Immature natural killer cell (primary cell): ENCODE measurements around the gene KRT75. TPM values are rescaled to one million over a fixed set of nuclear protein-coding genes. Genes with fewer than 3 reads are reported as not detected.

Experiments
- DNase-seq, 3 donors: peaks; one replicate each; pipeline ENCODE4 v3.0.0; 2022; ENCODE audit warnings: mixed read lengths in 1 of 3
- H3K27ac Mint-ChIP-seq, 6 donors: one replicate each; pipeline ENCODE4 v1.8.0; 2020; ENCODE audit warnings: mixed read lengths in 6 of 6, mild to moderate bottlenecking in 5 of 6, inconsistent platforms in 4 of 6, moderate library complexity in 3 of 6
- H3K27me3 Mint-ChIP-seq, 3 donors: one replicate each; pipeline ENCODE4 v1.8.0; 2020 to 2021; ENCODE audit warnings: low read depth in 3 of 3, mild to moderate bottlenecking in 3 of 3, mixed read lengths in 3 of 3, moderate library complexity in 3 of 3, inconsistent platforms in 1 of 3
- H3K36me3 Mint-ChIP-seq, 3 donors: one replicate each; pipeline ENCODE4 v1.8.0; 2020; ENCODE audit warnings: mixed read lengths in 3 of 3, inconsistent platforms in 2 of 3, mild to moderate bottlenecking in 2 of 3
- H3K4me1 Mint-ChIP-seq, 2 donors: one replicate each; pipeline ENCODE4 v1.8.0; 2020; ENCODE audit warnings: inconsistent platforms in 2 of 2, mild to moderate bottlenecking in 2 of 2, mixed read lengths in 2 of 2, moderate library complexity in 1 of 2
- H3K4me3 Mint-ChIP-seq, 5 donors: one replicate each; pipeline ENCODE4 v1.8.0; 2020; ENCODE audit warnings: mild to moderate bottlenecking in 5 of 5, mixed read lengths in 5 of 5, inconsistent platforms in 3 of 5, moderate library complexity in 3 of 5
- H3K9me3 Mint-ChIP-seq, 6 donors: one replicate each; pipeline ENCODE4 v1.8.0; 2020; ENCODE audit warnings: mild to moderate bottlenecking in 6 of 6, mixed read lengths in 6 of 6, inconsistent platforms in 4 of 6, moderate library complexity in 3 of 6
- polyA plus RNA-seq, 3 donors: library from polyadenylated mRNA; unstranded; fragments of 300-500 nt; fragmentation: Illumina TruSeq; gene quantifications; one replicate each; pipeline ENCODE4 v1.2.3, GENCODE V29; 2021

The KRT75 gene
- polyA plus RNA-seq, 3 donors from 2014 or later: not detected

DNA sequence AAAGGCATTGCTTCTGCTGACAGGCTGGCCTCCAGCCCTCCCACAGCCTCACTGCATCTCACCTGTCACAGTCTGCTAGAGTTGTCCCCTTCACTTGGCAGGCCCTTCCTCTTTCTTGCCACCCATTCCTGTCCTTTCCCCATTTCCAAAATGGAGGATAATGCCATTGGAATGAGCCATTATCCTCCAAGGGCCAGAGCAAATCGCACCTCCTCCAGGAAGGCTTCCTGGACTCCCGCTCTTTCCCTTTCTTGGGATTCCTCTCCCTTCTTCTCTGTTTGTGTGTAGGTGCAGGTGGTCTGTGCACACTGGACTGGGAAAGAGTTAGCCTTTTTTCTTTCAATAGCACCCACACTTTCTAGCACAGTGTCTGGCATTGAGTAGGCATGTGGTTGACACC lies 31.8 kb downstream of the KRT75 start:
- no peak overlapping the region for H3K4me3 Mint-ChIP-seq
- H3K9me3 Mint-ChIP-seq: no peaks in the 10 kb centered on the region
- peaks cover 0 to 4% (median 0%) of the 10 kb centered on the region in 3 donors for H3K36me3 Mint-ChIP-seq
- peaks cover 0 to 10% (median 1%) of the 10 kb centered on the region in 3 donors for H3K27me3 Mint-ChIP-seq
- H3K4me1 Mint-ChIP-seq: no peaks in the 10 kb centered on the region
- no peak for DNase-seq
- no peak overlapping the region for H3K27ac Mint-ChIP-seq

DNA sequence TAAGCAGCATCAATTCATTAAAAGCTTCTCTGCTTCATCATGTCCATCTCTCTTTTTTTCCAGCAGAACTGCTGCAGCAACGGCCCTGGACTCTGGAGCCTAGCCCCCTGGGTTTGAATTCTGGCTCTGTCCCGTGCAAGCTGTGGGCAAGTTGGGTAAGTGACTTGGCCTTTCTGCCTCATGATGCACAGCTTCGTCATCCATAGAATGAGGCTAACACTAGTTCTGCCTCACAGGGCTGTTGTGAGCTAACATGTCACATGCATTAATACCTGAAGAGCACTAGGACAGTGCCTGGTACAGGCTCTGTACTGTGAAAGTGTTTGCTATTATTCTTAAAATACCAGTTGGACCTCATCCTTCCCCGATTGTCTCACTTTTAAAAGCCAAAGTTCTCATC lies 32.2 kb downstream of the KRT75 start:
- Mint-ChIP-seq H3K4me3 (no peak overlapping the region), H3K9me3 (no peaks in the 10 kb centered on the region), H3K27me3 (peaks cover 0 to 12% (median 1%) of the 10 kb centered on the region in 3 donors), H3K36me3 (peaks cover 0 to 4% (median 0%) of the 10 kb centered on the region in 3 donors), H3K4me1 (no peaks in the 10 kb centered on the region), H3K27ac (no peak overlapping the region)
- no peak for DNase-seq

DNA sequence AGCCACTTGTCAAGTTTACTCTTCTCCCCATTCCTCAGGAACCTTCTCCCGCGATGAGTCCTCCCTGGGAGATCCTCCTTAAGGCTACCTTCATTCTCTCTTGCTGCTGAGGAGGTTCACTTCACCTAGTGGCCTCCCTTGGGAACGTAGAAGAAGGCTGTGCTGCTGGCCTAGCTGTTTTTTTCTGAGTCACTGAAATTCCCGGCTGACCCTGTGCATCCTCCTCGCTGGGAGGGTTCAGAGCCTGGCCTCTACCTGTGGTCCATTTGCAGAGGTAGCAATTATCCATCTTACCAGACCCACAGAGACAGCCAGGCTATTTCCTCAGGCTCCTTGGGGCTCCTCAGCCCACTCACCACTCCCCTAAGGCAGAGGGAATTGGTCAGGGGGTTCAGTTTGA lies 32.6 kb downstream of the KRT75 start:
- H3K36me3 Mint-ChIP-seq: peaks cover 0 to 4% (median 0%) of the 10 kb centered on the region in 3 donors
- H3K27ac Mint-ChIP-seq: no peak overlapping the region
- H3K9me3 Mint-ChIP-seq: no peaks in the 10 kb centered on the region
- no peaks in the 10 kb centered on the region for H3K4me1 Mint-ChIP-seq
- no peak overlapping the region for H3K4me3 Mint-ChIP-seq
- DNase-seq: no peak
- H3K27me3 Mint-ChIP-seq: peaks cover 0 to 12% (median 1%) of the 10 kb centered on the region in 3 donors

DNA sequence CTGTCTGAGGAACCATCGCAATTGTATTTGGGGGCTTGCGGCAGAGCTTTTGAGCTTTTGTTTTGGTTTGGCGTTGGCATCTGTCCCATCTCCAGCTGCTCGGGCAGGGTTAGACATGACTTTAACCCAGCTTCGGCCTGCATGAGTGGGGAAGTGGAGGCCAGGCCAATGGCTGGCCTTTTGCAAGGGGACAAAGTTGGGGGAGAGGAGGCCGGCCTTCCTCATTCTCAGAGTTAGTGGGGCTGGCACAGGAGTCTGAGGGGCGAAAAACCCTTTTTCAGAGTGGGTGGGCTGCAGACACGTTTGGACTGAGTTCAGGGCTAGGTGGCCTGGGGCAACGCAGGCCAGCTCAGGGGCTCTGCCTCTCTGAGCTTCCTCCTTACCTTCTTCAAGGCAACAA lies 33.3 kb downstream of the KRT75 start:
- peaks cover 0 to 12% (median 1%) of the 10 kb centered on the region in 3 donors for H3K27me3 Mint-ChIP-seq

DNA sequence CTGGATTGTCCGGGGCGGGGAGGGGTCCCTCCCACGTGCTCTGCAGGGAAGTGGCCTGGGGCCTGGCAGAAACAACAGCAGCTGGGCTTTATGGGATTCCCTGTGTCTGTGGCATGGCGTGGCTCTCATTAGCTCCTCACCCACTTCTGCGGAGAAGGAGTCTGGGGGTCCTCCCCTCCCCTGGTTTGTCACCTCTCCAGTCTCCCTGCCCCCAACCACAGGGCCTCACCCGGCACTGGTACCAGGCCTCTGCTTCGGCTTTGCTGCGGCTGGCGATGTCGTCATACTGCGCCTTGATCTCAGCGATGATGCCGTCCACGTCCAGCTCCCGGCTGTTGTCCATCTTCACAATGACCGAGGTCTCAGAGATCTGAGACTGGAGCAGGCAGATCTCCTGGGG lies 34.4 kb downstream of the KRT75 start:
- H3K27ac Mint-ChIP-seq: no peak overlapping the region

More for the DNA sequence above, 33.3 kb downstream of the KRT75 start:
- H3K4me3 Mint-ChIP-seq: no peak overlapping the region
- peaks cover 0 to 4% (median 0%) of the 10 kb centered on the region in 3 donors for H3K36me3 Mint-ChIP-seq
- H3K27ac Mint-ChIP-seq: no peak overlapping the region
- H3K4me1 Mint-ChIP-seq: no peaks in the 10 kb centered on the region
- no peaks in the 10 kb centered on the region for H3K9me3 Mint-ChIP-seq
- no peak for DNase-seq

DNA sequence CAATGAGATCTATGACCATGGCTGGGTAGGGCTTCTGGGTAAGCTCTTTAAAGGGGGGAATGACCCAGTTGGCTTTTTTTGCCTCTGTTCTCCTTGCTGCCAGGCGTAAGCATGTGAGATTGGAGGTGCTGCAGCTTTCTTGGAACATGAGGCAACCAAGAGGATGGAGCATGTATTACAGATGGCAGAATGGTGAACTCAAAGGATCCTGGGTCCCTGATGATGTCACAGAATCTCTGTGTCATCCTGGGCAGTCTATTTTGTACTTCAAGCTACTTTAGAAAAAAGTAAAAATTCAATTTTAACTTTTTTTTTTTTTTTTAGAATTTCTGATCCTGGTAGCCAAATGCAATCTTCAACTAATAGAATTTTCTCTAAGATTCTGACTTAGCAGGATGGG lies 36.0 kb downstream of the KRT75 start:
- no peaks in the 10 kb centered on the region for H3K9me3 Mint-ChIP-seq
- H3K4me3 Mint-ChIP-seq: no peak overlapping the region
- no peak overlapping the region for H3K27ac Mint-ChIP-seq
- no peak for DNase-seq
- peaks cover 0 to 4% (median 0%) of the 10 kb centered on the region in 3 donors for H3K36me3 Mint-ChIP-seq
- H3K4me1 Mint-ChIP-seq: no peaks in the 10 kb centered on the region
- H3K27me3 Mint-ChIP-seq: peaks cover 0 to 13% (median 6%) of the 10 kb centered on the region in 3 donors

More for the DNA sequence above, 34.4 kb downstream of the KRT75 start:
- no peaks in the 10 kb centered on the region for H3K4me1 Mint-ChIP-seq
- peaks cover 0 to 4% (median 0%) of the 10 kb centered on the region in 3 donors for H3K36me3 Mint-ChIP-seq
- peaks cover 0 to 12% (median 1%) of the 10 kb centered on the region in 3 donors for H3K27me3 Mint-ChIP-seq
- H3K4me3 Mint-ChIP-seq: no peak overlapping the region
- no peaks in the 10 kb centered on the region for H3K9me3 Mint-ChIP-seq
- DNase-seq: no peak

DNA sequence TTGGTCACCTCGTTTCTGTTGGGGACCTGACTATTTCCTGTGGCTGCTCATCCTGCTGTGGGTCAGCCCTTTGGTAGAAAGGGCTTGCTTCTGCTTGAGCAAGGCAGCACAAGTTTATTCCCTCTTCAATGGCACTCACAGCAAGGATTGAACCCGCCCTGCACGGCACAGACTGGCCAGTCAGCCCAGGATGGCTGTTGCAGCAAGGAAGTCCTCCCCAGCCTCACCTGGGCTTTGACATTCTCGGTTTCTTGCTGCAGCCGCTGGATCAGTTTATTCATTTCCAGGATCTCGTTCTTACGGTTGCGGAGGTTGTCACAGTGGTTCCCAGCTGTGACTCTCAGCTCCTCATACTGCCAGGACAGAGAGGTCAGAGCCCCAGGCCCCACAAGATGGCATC lies 37.5 kb downstream of the KRT75 start:
- H3K27me3 Mint-ChIP-seq: peaks cover 0 to 7% (median 5%) of the 10 kb centered on the region in 3 donors
- H3K4me1 Mint-ChIP-seq: no peaks in the 10 kb centered on the region
- no peak overlapping the region for H3K27ac Mint-ChIP-seq
- H3K9me3 Mint-ChIP-seq: no peaks in the 10 kb centered on the region
- no peak overlapping the region for H3K4me3 Mint-ChIP-seq
- DNase-seq: no peak
- H3K36me3 Mint-ChIP-seq: peaks cover 0 to 4% (median 0%) of the 10 kb centered on the region in 3 donors

DNA sequence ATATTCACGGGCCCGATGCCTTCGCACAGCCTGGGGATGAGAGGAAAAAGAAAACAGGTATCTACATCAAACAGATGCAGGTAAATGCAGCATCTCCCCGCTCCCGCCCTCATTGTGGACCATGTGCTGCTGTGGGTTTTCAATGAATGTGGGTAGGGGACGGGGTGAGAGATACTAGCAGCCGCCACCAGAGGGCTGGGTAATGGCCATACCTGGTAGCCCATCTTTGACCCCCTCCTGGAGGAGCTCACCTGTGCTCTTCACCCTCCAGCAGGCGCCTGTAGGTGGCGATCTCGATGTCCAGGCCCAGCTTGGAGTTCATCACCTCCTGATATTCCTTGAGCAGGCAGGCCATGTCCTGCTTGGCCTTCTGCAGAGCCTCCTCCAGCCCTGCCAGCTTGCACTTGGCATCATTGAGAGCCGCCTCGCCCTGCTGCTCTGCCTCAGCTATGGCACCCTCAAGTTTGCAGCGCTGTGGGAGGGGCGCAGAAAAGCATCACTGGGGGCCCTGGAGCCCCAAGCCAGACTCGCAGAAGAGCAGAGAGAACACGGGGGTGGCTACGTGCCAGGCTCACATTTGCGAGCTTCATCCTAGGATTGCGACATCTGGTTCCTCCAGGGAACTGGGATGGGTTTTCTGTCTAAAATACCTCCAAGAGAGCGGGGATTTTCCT lies 38.3 kb downstream of the KRT75 start:
- Mint-ChIP-seq H3K4me1 (no peaks in the 10 kb centered on the region), H3K4me3 (no peak overlapping the region), H3K9me3 (no peaks in the 10 kb centered on the region), H3K36me3 (peaks cover 0 to 4% (median 0%) of the 10 kb centered on the region in 3 donors), H3K27me3 (peaks cover 0 to 6% (median 5%) of the 10 kb centered on the region in 3 donors), H3K27ac (no peak overlapping the region)
- DNase-seq: no peak

DNA sequence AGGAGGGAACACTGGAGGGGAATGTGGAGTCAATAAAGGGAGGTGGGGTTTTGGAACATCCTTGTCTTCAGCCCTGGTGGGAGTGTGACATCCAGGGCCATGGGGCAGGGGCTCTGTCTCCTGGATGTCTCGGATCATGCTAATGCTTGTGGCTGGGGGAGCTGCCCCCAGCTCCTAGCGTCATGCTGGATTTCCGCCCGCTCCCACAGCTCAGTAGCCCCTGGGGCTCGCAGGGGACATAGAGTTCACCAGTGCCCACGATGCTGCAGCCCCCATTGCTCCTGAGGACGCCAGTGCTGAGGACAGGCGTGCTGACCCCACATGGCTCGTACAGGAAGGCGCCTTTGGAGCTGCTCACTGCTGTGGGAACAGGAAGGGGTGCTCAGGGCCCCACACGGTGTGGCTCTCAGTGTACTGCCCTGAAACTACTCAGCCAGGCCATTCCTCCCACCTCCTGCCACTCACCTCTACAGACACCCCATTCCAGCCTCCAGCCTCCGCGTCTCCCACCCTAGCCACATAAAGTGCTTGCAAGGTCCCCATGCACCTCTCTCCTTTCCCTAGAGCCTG lies 39.2 kb downstream of the KRT75 start:
- Mint-ChIP-seq H3K4me3 (no peak overlapping the region), H3K9me3 (no peaks in the 10 kb centered on the region), H3K36me3 (peaks cover 0 to 4% (median 0%) of the 10 kb centered on the region in 3 donors), H3K27ac (no peak overlapping the region), H3K4me1 (no peaks in the 10 kb centered on the region), H3K27me3 (peaks cover 0 to 6% (median 5%) of the 10 kb centered on the region in 3 donors)
- no peak for DNase-seq

DNA sequence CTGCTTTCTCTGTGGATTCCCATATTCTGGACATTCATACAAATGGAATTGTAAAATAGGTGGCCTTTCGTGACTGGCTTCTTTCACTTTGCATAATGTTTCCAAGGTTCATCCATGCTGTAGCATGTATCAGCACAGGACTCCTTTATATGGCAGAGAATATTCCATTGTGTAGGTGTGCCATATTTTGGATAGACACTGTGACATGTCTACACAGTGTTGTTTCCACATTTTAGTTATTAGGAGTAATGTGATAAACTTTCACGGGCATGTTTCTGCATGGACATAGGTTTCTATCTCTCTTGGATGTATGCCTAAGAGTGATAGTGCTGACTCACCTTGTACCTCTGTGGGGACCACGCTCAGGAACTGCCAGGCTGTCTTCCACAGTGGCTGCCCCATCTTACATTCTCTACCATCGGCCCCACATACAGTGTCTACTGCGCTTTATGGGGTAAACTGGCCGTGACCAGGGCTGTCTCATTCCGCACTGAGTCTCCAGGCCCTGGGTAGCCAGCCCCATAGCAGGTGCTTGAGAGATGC lies 41.6 kb downstream of the KRT75 start:
- Mint-ChIP-seq H3K27me3 (peaks cover 0 to 15% (median 5%) of the 10 kb centered on the region in 3 donors), H3K4me3 (no peak overlapping the region), H3K27ac (no peak overlapping the region), H3K4me1 (no peaks in the 10 kb centered on the region), H3K36me3 (no peaks in the 10 kb centered on the region), H3K9me3 (peaks cover 0 to 1% (median 0%) of the 10 kb centered on the region in 6 donors)
- DNase-seq: no peak

DNA sequence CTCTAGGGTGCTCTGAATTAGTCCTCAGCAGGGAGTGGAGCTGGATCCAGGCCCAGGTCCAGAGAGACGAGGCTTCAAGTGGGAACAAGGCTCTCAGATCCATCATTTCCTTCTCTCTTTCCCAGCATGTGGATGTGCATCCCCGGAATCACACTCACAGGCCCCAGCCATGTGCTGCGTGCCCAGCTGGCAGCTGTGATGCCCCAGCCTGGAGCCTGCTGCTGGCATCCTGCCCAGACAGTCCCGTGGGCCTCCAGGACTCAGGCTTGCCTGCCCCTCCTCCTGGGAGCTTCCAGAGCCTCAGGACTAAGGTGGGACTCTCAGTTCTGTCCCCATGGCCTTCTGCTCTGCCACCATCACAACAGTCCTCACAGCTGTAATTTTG lies 42.6 kb downstream of the KRT75 start:
- Mint-ChIP-seq H3K4me3 (no peak overlapping the region), H3K27ac (no peak overlapping the region), H3K4me1 (no peaks in the 10 kb centered on the region), H3K36me3 (no peaks in the 10 kb centered on the region), H3K9me3 (peaks cover 0 to 1% (median 0%) of the 10 kb centered on the region in 6 donors), H3K27me3 (peaks cover 0 to 13% (median 5%) of the 10 kb centered on the region in 3 donors)
- no peak for DNase-seq

DNA sequence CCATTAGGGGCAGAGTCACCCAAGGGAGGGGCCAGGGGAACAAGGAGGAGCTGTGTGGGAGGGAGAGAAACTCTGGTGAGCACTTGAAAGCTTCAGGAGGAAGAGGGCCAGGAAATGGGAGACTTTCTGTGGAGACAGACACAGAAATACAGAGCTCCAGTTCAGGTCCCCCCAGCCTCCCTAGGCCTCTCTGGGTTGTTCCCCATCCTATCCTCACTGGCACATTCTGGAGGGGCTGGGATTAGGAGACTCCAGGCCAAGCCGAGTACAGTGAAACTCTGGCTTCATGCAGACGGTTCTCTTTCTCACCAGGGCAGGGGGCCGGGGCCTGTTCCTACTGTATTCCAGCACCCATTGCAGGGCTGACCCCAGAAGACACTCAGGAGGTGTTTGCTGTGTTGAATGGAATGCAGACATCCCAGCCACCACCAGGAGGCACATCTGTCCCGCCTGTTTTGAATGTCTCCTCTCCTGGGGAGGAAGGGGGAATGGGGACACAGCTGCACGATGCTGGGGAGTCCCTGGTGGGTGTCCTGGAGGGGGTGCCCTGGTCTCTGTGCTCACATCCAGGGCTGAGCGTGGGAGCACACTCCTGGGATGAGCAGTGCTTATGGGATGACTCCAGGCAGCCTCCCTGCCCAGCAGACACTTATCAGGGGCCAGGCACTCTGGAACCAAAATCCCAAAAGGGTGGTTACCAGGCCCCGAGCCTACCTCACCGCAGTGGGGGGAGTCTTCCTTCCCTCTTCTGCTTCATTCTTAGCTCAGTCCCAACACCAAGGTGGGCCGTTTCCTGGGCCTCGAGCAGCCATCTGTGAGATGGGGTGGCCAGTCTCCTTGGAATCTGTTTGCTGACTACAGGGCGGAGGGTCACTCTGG lies 43.2 kb downstream of the KRT75 start:
- Mint-ChIP-seq H3K4me3 (no peak overlapping the region), H3K27me3 (peaks cover 0 to 13% (median 5%) of the 10 kb centered on the region in 3 donors), H3K4me1 (no peaks in the 10 kb centered on the region), H3K36me3 (no peaks in the 10 kb centered on the region), H3K9me3 (peaks cover 0 to 1% (median 0%) of the 10 kb centered on the region in 6 donors), H3K27ac (no peak overlapping the region)
- DNase-seq: peak in 1 of 3 donors; percentile 28

DNA sequence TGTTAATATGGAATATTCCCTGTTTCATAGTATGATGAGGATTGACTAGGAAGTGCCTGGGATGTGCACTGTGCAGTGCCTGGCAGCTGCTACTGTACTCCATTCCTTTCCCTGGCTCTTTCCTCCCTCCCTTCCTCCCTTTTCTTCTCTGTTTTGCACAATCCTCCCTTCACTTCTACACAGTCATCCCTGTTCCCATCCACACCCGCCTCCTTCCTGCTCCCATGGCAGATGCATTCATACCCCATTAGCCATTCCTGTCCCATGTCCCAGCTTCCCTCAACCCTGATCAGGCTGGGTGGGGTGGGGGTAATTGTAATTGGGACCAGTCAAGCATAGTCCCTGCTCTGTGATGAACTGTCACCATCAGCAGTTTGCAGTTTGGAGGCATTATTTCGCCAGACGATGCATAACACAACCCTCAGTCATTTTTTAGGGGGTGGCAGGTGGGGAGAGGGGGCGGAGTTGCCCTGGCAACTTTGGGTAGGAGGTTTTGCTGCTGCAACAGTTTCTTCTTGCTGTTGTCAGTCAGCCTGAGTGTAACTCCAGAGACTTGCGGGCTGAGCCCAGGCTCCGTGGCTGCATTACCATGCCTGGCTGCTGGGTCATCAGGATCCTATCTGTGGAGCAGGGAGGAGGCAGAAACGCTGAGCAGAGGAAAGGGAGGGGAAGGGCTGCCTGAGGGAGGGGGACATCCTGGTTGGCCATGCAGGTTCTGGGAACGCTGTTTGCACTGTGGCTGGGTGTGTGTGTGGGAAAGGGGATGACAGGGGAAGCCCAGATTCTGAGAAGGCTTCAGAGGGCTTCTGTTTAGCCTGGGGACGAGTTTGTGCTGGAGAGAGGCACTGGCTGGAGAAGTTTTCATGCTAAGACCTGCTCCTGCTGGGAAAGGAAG lies 44.6 kb downstream of the KRT75 start:
- H3K27me3 Mint-ChIP-seq: peaks cover 0 to 13% (median 4%) of the 10 kb centered on the region in 3 donors
- DNase-seq: no peak
- no peak overlapping the region for H3K27ac Mint-ChIP-seq
- H3K9me3 Mint-ChIP-seq: peaks cover 0 to 1% (median 0%) of the 10 kb centered on the region in 6 donors
- H3K4me1 Mint-ChIP-seq: no peaks in the 10 kb centered on the region
- no peak overlapping the region for H3K4me3 Mint-ChIP-seq
- no peaks in the 10 kb centered on the region for H3K36me3 Mint-ChIP-seq
